HG02678 (cell line): ENCODE measurements around the gene FER1L5.

ENCODE experiments used
- ATAC-seq: cut with Tn5 transposase; IDR thresholded peaks from one replicate; pipeline ENCODE4 v1.9.1; 2021; ENCODE audit warnings: mild to moderate bottlenecking, moderate library complexity; ENCODE audit not compliant: unreplicated experiment

Gene FER1L5

GRCh38 chr2:96694816-96695455, 52.4 kb downstream of the FER1L5 start:
- no peak for ATAC-seq

- ATAC-seq, result no peak
These were observed 53.0 kb downstream of the FER1L5 start for GRCh38 chr2:96695602-96696001.

GRCh38 chr2:96697476-96697875, 54.9 kb downstream of the FER1L5 start:
- no peak for ATAC-seq

- no peak for ATAC-seq
These were observed 55.8 kb downstream of the FER1L5 start for GRCh38 chr2:96698221-96698861.

GRCh38 chr2:96699021-96699420, 56.5 kb downstream of the FER1L5 start:
- no peak for ATAC-seq

- ATAC-seq, result no peak
These were observed 57.1 kb downstream of the FER1L5 start for GRCh38 chr2:96699621-96700020.

GRCh38 chr2:96700086-96700485, 57.5 kb downstream of the FER1L5 start:
- ATAC-seq, result no peak

- ATAC-seq, result no peak
These were observed 59.1 kb downstream of the FER1L5 start for GRCh38 chr2:96701636-96702035.

GRCh38 chr2:96702098-96702785, 59.7 kb downstream of the FER1L5 start:
- no peak for ATAC-seq

- ATAC-seq, result no peak
These were observed 60.6 kb downstream of the FER1L5 start for GRCh38 chr2:96703021-96703751.

GRCh38 chr2:96710985-96711384, 68.4 kb downstream of the FER1L5 start:
- no peak for ATAC-seq

GRCh38 chr2:96715658-96716057, 73.1 kb downstream of the FER1L5 start:
- ATAC-seq, result no peak

GRCh38 chr2:96716388-96716787, 73.8 kb downstream of the FER1L5 start:
- no peak for ATAC-seq

GRCh38 chr2:96726131-96726530, 83.6 kb downstream of the FER1L5 start:
- ATAC-seq, result no peak

- ATAC-seq, result no peak
These were observed 84.9 kb downstream of the FER1L5 start for GRCh38 chr2:96727431-96727830.

GRCh38 chr2:96729748-96730147, 87.2 kb downstream of the FER1L5 start:
- ATAC-seq, result no peak

GRCh38 chr2:96730212-96730611, 87.6 kb downstream of the FER1L5 start:
- ATAC-seq, result no peak

GRCh38 chr2:96733931-96734330, 91.4 kb downstream of the FER1L5 start:
- no peak for ATAC-seq

- no peak for ATAC-seq
These were observed 92.5 kb downstream of the FER1L5 start for GRCh38 chr2:96734880-96735583.

- ATAC-seq, result no peak
These were observed 94.7 kb downstream of the FER1L5 start for GRCh38 chr2:96737251-96737650.

- no peak for ATAC-seq
These were observed 95.3 kb downstream of the FER1L5 start for GRCh38 chr2:96737831-96738230.
